Endothelial cell of umbilical vein (primary cell): ENCODE measurements around the gene CRLF1. TPM values are rescaled to one million over a fixed set of nuclear protein-coding genes. Genes with fewer than 3 reads are reported as not detected.

Experiments
- BruUV-seq: library from RNA; stranded (reverse); fragments of 400-500 nt; replicated peaks from 2 replicates; lab custom pipeline; 2021; lab: Mats Ljungman, UMichigan
- CTCF ChIA-PET: fragments of 300-600, 350-600 bp; sonication (Branson Sonifier 250); formaldehyde crosslinking; loops from one replicate; lab custom pipeline; 2021; ENCODE audit warnings: antibody characterized with exemption, inconsistent platforms; lab: Charles Lee
- POLR2A ChIA-PET: fragments of 300-600, 350-600 bp; sonication (Branson Sonifier 250); formaldehyde crosslinking; loops from one replicate; lab custom pipeline; 2021; ENCODE audit warnings: antibody characterized with exemption, inconsistent platforms; lab: Charles Lee
- DNase-seq: peaks from one replicate; pipeline ENCODE4 v3.0.0-alpha.2; 2011; ENCODE audit warnings: low read depth, low spot score
- FAIRE-seq: peaks from 2 replicates; lab custom pipeline; 2011; peaks lifted over from hg19 to GRCh38; lab: Jason Lieb, UNC
- H2AFZ ChIP-seq: 2 replicates; pipeline ENCODE4 v1.6.0; 2012; ENCODE audit warnings: low read depth, low read length, control low read depth, inconsistent platforms
- H3K27ac ChIP-seq: 2 replicates; pipeline ENCODE4 v1.5.1; 2011; ENCODE audit warnings: low read depth, mild to moderate bottlenecking, control low read depth, low read length, moderate library complexity; ENCODE audit not compliant: insufficient read depth
- H3K27me3 ChIP-seq, 2 experiments: 2 replicates each; pipeline versions ENCODE4 v1.6.0 to v1.6.1; 2011; ENCODE audit warnings: low read length in 2 of 2, mixed read lengths in 1 of 2; ENCODE audit not compliant: control insufficient read depth in 2 of 2, insufficient read depth in 2 of 2
- H3K36me3 ChIP-seq, 2 experiments: 2 replicates in 1 of 2; 3 replicates in 1 of 2; pipeline ENCODE4 v1.5.1; 2011; ENCODE audit warnings: low read length in 2 of 2, mild to moderate bottlenecking in 1 of 2, moderate library complexity in 1 of 2; ENCODE audit not compliant: control insufficient read depth in 2 of 2, insufficient read depth in 2 of 2; ENCODE audit errors: extremely low read depth in 1 of 2
- H3K4me1 ChIP-seq: 3 replicates; pipeline ENCODE4 v1.5.1; 2011; ENCODE audit warnings: mild to moderate bottlenecking, low read length; ENCODE audit not compliant: control insufficient read depth, insufficient read depth; ENCODE audit errors: extremely low read depth
- H3K4me2 ChIP-seq: 2 replicates; pipeline ENCODE4 v1.6.1; 2011; ENCODE audit warnings: low read length, control low read depth, mixed read lengths; ENCODE audit not compliant: insufficient read depth
- H3K4me3 ChIP-seq, 3 experiments: fragments of 200-600 bp in 1 of 3; sonication (generic), shearing (Covaris generic) in 1 of 3; replicated peaks in 1 of 3; 2 replicates each; pipeline ENCODE4 v1.5.1; 2011 to 2016; ENCODE audit warnings: control low read depth in 3 of 3, low read length in 3 of 3, mild to moderate bottlenecking in 2 of 3, inconsistent platforms in 1 of 3, low read depth in 1 of 3, moderate library complexity in 1 of 3; ENCODE audit not compliant: insufficient read depth in 1 of 3
- H3K79me2 ChIP-seq: 2 replicates; pipeline ENCODE4 v1.6.0; 2012; ENCODE audit warnings: low read length, inconsistent platforms; ENCODE audit not compliant: control insufficient read depth, insufficient read depth
- H3K9ac ChIP-seq: replicated peaks from 2 replicates; pipeline ENCODE3; 2011; ENCODE audit warnings: low read length, control low read depth; ENCODE audit not compliant: insufficient read depth; ENCODE audit errors: extremely low read depth
- H3K9me1 ChIP-seq: replicated peaks from 3 replicates; pipeline ENCODE4 v1.6.0; 2011; ENCODE audit warnings: mild to moderate bottlenecking, low read length; ENCODE audit not compliant: control insufficient read depth, insufficient read depth; ENCODE audit errors: extremely low read depth
- H3K9me3 ChIP-seq: replicated peaks from 2 replicates; pipeline ENCODE4 v1.5.1; 2012; ENCODE audit warnings: low read length, inconsistent platforms; ENCODE audit not compliant: control insufficient read depth, insufficient read depth
- H4K20me1 ChIP-seq: replicated peaks from 2 replicates; pipeline ENCODE3; 2011; ENCODE audit warnings: mild to moderate bottlenecking, low read length; ENCODE audit not compliant: control insufficient read depth, insufficient read depth; ENCODE audit errors: extremely low read depth
- EZH2 ChIP-seq: IDR thresholded peaks from 2 replicates; pipeline ENCODE4 v1.6.1; 2012; ENCODE audit warnings: borderline replicate concordance, low read depth, mild to moderate bottlenecking, moderate library complexity, low read length, inconsistent platforms; ENCODE audit not compliant: severe bottlenecking
- FOS ChIP-seq: IDR thresholded peaks from 2 replicates; pipeline ENCODE4 v1.6.1; 2011; ENCODE audit warnings: mild to moderate bottlenecking, low read length, moderate library complexity, borderline replicate concordance; ENCODE audit not compliant: insufficient read depth
- GATA2 ChIP-seq: IDR thresholded peaks from 2 replicates; pipeline ENCODE4 v1.7.0; 2011; ENCODE audit warnings: low read depth, mild to moderate bottlenecking, moderate library complexity, mixed read lengths, low read length; ENCODE audit not compliant: insufficient read length, insufficient read depth
- JUN ChIP-seq: IDR thresholded peaks from 2 replicates; pipeline ENCODE4 v1.6.1; 2011; ENCODE audit warnings: borderline replicate concordance, low read depth; ENCODE audit not compliant: insufficient read length, insufficient read depth
- MYC ChIP-seq: IDR thresholded peaks from one replicate; pipeline ENCODE4 v1.6.1; 2011; ENCODE audit warnings: mild to moderate bottlenecking, low read depth, low read length
- POLR2A ChIP-seq: IDR thresholded peaks from 2 replicates; pipeline ENCODE4 v1.6.1; 2012; ENCODE audit warnings: low read depth, mild to moderate bottlenecking, control low read depth, low read length
- POLR2AphosphoS5 ChIP-seq: IDR thresholded peaks from 2 replicates; pipeline ENCODE4 v1.6.1; 2012; ENCODE audit warnings: low read depth, mild to moderate bottlenecking, control low read depth, low read length, moderate library complexity; ENCODE audit not compliant: insufficient read depth
- dilution Hi-C: fragments of 300-500 bp; cut with MboI; formaldehyde crosslinking; loops from one replicate; pipeline ENCODE4 v1.15.0; 2019; ENCODE audit warnings: low sequenced_read_pairs; ENCODE audit not compliant: extremely low pct_ligation_motif_present
- intact Hi-C: fragments of 100-400 bp; cut with micrococcal nuclease; formaldehyde crosslinking; loops from one replicate; pipeline ENCODE4 v1.10.0; 2022
- polyA plus RNA-seq, 4 experiments: library from polyadenylated mRNA; depleted of rRNA in 3 of 4; stranded (reverse) in 3 of 4; unstranded in 1 of 4; fragments of >200 nt; gene quantifications; 2 replicates each; pipeline versions ENCODE4 v1.2.1 to v1.2.3, GENCODE V29; 2011 to 2012; ENCODE audit warnings: missing spikeins in 1 of 4
- total RNA-seq: library from RNA; stranded (reverse); gene quantifications from 2 replicates; pipeline ENCODE4 v1.2.3, GENCODE V29; 2021
- TF ChIP-seq, protein P1 (sequence below): IDR thresholded peaks from 2 replicates; pipeline ENCODE4 v1.6.1; 2011; ENCODE audit not compliant: insufficient read depth, insufficient read length
- TF ChIP-seq, protein P2 (sequence below), 2 donors: IDR thresholded peaks; 1 replicate in 1 of 2; 2 replicates in 1 of 2; pipeline ENCODE4 v1.5.1; 2011; ENCODE audit warnings: low read length in 2 of 2, mild to moderate bottlenecking in 2 of 2, moderate library complexity in 2 of 2, control low read depth in 1 of 2, inconsistent platforms in 1 of 2, low read depth in 1 of 2; ENCODE audit not compliant: insufficient read depth in 1 of 2; ENCODE audit errors: extremely low read depth in 1 of 2

The CRLF1 gene
- total and polyA plus RNA-seq, 2 donors (not counting 3 experiments of a cell fraction or from before 2014, with no cell fraction given), result 0.18 TPM; not detected in 1

DNA sequence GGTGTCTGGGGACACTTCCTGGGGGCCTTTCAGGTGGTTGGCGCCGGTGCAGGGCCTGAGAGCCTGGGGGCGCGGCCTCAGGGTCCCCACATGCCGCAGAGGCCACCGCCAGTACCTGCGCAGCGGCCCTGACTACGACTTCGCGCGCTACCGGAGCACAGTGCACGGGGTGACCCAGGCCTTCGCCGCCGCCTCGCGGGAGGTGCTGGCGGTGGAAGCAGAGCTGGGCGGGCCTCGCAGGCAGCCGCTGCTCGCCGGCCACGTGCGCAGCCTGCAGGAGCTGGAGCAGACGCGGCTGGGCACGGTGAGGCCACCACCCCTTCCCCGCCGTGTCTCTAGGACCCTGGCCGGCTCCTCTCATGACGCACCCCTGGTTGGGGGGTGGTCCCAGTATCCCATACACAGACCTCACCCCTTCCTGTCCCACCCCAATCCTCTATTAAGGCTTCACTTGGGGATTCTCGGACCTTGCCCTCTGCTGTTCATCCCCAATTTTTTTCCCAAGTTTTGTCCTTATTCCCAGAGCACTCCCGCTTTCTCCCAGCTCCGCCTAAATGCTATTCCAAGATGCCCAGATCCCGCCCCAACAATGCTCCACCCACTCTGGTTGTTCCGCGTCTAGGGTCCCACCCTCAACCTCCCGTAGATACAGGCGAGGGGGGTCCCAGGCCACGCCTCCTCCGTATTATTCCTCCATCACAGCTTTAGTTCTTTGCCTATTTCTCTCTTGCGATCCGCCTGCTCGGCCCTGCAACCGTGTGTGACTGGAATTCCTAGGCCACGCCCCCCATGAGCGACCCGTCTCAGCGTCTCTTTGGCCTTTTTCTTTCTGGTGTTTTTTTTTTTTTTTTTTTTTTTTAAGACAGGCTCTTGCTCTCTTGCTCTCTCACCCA lies 17.0 kb downstream of the CRLF1 start:
- dilution Hi-C loops (no loop called here), intact Hi-C loops (loop anchor here (1.0 kb wide), 2 partner anchors 67 to 330 kb away; partner anchors contain the start of genes COPE, DDX49 and ELL)
- TF ChIP-seq GATA2 (no peak), POLR2AphosphoS5 (no peak), EZH2 (no peak), POLR2A (no peak), FOS (no peak), MYC (peak; percentile 45), JUN (no peak)
- TF ChIP-seq, protein P1, sequence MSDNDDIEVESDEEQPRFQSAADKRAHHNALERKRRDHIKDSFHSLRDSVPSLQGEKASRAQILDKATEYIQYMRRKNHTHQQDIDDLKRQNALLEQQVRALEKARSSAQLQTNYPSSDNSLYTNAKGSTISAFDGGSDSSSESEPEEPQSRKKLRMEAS, result peak; percentile 84
- TF ChIP-seq, protein P2, sequence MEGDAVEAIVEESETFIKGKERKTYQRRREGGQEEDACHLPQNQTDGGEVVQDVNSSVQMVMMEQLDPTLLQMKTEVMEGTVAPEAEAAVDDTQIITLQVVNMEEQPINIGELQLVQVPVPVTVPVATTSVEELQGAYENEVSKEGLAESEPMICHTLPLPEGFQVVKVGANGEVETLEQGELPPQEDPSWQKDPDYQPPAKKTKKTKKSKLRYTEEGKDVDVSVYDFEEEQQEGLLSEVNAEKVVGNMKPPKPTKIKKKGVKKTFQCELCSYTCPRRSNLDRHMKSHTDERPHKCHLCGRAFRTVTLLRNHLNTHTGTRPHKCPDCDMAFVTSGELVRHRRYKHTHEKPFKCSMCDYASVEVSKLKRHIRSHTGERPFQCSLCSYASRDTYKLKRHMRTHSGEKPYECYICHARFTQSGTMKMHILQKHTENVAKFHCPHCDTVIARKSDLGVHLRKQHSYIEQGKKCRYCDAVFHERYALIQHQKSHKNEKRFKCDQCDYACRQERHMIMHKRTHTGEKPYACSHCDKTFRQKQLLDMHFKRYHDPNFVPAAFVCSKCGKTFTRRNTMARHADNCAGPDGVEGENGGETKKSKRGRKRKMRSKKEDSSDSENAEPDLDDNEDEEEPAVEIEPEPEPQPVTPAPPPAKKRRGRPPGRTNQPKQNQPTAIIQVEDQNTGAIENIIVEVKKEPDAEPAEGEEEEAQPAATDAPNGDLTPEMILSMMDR (IDR thresholded peaks at IDR 0.05; ENCODE audit: extremely low read depth in 1 of 2, insufficient read depth in 1 of 2, low read depth in 1 of 2, low read length in 2 of 2), result peak in 1 of 2 donors; percentile 37
- peak overlapping the region; percentile 92 for H2AFZ ChIP-seq
- H4K20me1 ChIP-seq, result no peaks in the 10 kb centered on the region
- peaks cover 0 to 2% of the 10 kb centered on the region in 2 experiments for H3K36me3 ChIP-seq
- peaks cover 18% of the 10 kb centered on the region for H3K4me1 ChIP-seq
- CTCF ChIA-PET, result interaction anchor here (0.6 to 3.4 kb wide), 34 partner anchors 9 to 330 kb away, joined by 3 to 24 read pairs (median 4); partner anchors contain the start of genes COPE, DDX49, ELL and KXD1
- no TSS peak for BruUV-seq
- POLR2A ChIA-PET, result interaction anchor here (0.7 to 1.4 kb wide), 5 partner anchors 17 to 70 kb away, joined by 3 to 9 read pairs (median 3); partner anchors contain the start of gene UBA52
- peak overlapping the region; percentile 16 for H3K27ac ChIP-seq
- no peaks in the 10 kb centered on the region for H3K9me1 ChIP-seq
- H3K4me2 ChIP-seq, result peak overlapping the region; percentile 68
- no peaks in the 10 kb centered on the region for H3K27me3 ChIP-seq
- DNase-seq (peak; percentile 54), FAIRE-seq (peak; percentile 86)
- H3K9me3 ChIP-seq, result no peaks in the 10 kb centered on the region
- no peaks in the 10 kb centered on the region for H3K79me2 ChIP-seq
- H3K4me3 ChIP-seq, result peak overlapping the region; percentile 32 to 78 (median 65)
- peak overlapping the region; percentile 56 for H3K9ac ChIP-seq
